ENCODE results near the gene DOCK9.

The DOCK9 gene

GRCh38 chr13:98997738-98998641, 20.1 kb upstream of the DOCK9 start:
- DNase-seq (ENCODE audit: extremely low read depth in 1 of 2, low read depth in 1 of 2): peak in 1 of 2 donors; percentile 28

- no peak for DNase-seq (ENCODE audit: extremely low read depth in 1 of 2, low read depth in 1 of 2)
Observed at GRCh38 chr13:98997011-98997730, 19.3 kb upstream of the DOCK9 start.

GRCh38 chr13:98996046-98996445, 18.2 kb upstream of the DOCK9 start:
- DNase-seq (ENCODE audit: extremely low read depth in 1 of 2, low read depth in 1 of 2): no peak

- no peak for DNase-seq (ENCODE audit: extremely low read depth in 1 of 2, low read depth in 1 of 2)
Observed at GRCh38 chr13:98994896-98995295, 17.0 kb upstream of the DOCK9 start.

DNA sequence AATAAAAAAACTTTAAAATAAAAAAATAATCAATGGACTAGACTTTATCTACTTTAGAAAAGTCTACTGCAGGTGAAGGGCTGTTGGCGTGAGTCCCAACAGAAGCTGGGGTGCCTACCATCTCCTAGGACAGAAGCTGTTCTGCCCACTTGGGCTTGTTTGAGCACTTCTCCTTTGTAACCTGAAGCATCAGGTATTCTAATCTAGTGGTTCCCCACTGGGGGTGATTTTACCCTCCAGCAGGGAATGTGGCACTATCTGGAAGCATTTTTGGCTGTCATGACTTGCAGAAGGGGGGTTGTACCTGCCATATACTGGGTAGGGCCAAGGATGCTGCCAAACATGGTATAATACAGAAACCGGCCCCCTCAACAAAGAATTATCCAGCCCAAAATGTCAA, 16.2 kb upstream of the DOCK9 start:
- no peak for DNase-seq (ENCODE audit: extremely low read depth in 1 of 2, low read depth in 1 of 2)

GRCh38 chr13:98992355-98992754, 14.5 kb upstream of the DOCK9 start:
- DNase-seq (ENCODE audit: extremely low read depth in 1 of 2, low read depth in 1 of 2): no peak

- DNase-seq (ENCODE audit: extremely low read depth in 1 of 2, low read depth in 1 of 2): no peak
Observed at GRCh38 chr13:98990701-98991100, 12.8 kb upstream of the DOCK9 start.

- no peak for DNase-seq (ENCODE audit: extremely low read depth in 1 of 2, low read depth in 1 of 2)
Observed at GRCh38 chr13:98989469-98990235, 11.8 kb upstream of the DOCK9 start.

- no peak for DNase-seq (ENCODE audit: extremely low read depth in 1 of 2, low read depth in 1 of 2)
Observed at GRCh38 chr13:98988780-98989179, 10.9 kb upstream of the DOCK9 start.

DNA sequence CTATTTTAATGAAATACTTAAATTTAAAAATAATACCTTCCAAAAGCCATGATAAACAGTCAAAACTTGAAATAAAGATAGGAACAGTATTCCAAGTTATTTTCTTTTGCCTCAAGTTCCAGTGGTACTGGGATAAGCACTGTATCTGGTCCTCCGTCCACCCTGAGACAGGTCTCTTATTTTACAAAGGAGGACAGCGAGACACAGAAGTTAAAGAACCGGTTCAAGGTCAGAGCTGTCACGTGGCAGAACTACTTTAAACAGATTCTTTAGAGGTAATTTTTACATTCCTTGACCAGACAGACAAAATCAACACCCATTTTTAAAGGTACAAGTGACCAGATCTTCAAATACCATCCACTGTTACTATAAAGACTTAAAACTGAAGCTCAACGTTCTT, 10.4 kb upstream of the DOCK9 start:
- no peak for DNase-seq (ENCODE audit: extremely low read depth in 1 of 2, low read depth in 1 of 2)

DNA sequence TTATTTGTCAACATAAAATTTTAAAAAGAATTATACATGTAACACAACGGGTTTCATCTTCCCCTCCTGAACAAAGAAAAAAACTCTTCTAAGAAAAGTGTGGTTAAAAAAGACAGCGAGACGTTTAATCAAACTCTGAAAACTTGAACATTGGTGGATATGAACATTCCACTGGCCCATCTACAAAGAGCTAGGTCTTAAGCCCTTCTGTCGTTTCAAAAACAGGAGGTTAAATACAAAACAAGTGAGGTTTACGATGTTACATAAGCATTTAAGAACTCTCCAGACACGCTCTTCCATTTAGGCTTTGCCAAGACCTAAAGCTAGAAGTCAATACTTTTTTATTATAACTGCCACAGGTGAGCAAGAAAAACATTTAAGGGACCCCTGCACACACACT, 9.4 kb upstream of the DOCK9 start:
- DNase-seq (ENCODE audit: extremely low read depth in 1 of 2, low read depth in 1 of 2): no peak

DNA sequence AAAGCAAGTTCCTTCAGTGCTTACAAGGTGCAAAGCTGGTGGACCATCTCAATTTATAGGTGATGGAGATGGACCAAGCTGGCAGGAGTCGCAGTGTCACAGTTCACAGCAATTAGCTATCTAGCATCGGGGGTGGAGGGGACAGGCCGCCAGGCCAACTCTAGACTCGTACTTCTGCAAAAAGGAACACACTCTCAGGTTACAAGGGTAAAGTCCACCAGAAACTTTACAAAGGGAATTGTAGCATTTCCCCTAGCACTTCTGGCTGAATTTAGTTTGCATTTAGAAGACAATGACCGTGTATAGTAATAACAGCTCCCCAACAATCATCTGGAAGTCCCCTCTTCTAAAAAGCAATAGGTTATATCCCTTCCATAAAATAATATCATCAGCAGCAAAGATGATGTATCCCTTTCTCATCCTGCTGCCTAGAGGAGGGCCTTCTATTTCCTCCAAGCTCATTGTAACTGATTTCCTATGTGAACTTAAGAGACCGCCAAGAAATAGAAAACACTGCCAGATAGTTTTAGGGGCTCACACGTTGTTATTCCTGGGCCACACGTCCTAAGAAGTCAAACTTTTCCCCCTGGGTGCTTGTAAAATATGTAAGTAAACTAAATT, 8.5 kb upstream of the DOCK9 start:
- no peak for DNase-seq (ENCODE audit: extremely low read depth in 1 of 2, low read depth in 1 of 2)

DNA sequence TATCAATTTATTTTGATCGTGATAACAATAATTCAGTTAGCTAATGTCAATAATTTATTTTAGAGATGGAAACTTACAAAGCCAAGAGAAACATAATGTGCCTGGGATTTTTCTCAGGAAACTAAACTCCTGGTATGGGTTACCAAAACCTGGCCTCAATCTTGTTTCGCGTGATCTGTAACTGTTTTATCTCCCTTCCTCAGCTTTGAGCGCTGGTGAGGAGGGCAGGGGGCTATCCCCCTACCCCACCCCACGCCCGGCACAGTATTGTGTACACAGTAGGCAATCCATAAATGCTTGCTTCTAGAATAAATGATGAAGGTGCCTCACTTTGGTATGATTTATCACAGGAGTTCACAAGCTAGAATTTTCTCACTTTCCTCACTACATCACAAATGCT, 7.7 kb upstream of the DOCK9 start:
- no peak for DNase-seq (ENCODE audit: extremely low read depth in 1 of 2, low read depth in 1 of 2)

DNA sequence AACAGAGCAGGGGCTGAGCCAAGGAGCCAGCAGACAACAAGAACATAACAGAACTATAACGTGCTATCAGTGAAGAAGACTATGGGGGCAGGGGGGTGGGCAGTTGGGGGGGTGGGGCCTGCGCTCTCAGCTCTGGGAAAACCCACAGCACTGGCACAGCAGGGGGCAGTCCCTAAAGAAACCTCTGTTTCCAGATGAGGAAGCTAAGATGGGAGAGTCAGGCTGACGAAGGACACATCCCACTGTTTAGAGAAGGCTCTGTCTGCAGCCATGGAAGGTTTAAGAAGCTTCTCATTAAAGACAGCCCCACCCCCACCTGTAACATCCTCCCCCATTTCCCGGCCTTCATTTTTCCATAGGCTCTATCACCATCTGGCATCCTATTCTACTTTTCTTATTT, 7.1 kb upstream of the DOCK9 start:
- DNase-seq (ENCODE audit: extremely low read depth in 1 of 2, low read depth in 1 of 2): no peak

DNA sequence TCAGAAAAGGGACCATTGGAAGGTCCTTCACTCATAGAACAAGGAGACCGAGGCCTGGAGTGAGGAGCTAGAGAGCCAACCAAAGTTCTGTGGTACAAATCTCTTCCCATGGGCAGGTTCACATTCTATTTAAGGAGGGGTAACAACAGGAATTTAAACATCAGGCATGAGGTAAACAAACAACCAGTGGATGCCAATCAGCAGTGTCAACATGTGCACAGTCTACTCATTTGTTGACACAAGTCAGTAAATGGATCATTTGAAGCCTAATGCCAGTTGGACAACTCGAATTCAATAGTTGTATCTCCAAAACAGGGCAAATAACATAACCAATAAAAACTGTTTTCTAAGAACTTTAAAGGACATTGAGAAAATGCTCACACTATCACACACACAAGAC, 6.3 kb upstream of the DOCK9 start:
- DNase-seq (ENCODE audit: extremely low read depth in 1 of 2, low read depth in 1 of 2): no peak

DNA sequence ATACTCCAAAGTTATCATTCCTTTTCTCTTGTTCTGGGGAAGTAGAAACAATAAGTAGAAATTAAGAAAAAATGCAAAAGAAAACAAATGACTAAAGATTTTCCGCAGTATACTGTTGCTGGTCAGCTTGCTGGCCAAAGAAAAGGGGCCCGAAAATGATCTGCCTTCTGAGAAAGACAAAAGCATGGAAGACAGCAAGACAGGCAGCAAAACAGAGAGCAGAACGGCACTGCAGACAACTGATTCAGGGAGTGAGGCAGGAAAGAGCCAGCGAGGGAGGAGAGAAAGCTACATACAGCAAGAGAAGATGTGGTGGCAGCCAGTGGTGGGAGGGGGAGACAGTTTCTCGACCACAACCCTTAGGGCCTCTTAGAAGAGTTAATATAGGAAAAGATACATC, 5.3 kb upstream of the DOCK9 start:
- no peak for DNase-seq (ENCODE audit: extremely low read depth in 1 of 2, low read depth in 1 of 2)

DNA sequence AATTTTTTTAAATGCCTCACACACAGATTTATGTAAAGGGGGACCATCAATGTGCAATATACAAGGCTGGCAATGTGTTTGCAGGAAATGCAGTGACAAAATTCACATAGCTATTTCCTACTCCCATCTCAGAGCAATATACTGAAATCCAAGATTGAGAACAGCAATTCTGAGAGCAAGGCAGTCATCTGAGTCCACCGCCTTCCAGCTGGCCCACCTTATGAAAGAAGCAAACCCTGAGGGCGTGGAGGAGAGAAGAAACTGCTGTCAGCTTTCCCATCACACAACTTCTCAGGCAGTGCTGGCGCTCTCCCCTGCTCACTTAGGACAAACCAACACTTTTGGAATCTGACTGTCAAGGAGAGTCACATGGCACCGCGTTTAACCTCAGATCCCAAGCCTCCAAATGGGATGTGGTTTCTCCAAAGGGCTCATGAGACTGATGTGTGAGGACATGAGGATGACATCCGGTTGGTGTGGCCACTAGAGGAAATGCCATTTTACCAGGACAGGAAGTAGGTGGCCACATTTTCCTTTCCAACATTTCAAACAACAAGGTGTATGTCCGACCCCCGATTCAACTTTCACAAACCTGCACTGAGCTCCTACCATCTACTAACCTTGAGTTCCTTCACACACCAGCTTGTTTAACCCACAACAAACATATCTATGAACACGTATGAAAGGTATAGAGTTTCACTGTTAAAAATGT, 3.7 kb upstream of the DOCK9 start:
- no peak for DNase-seq (ENCODE audit: extremely low read depth in 1 of 2, low read depth in 1 of 2)

DNA sequence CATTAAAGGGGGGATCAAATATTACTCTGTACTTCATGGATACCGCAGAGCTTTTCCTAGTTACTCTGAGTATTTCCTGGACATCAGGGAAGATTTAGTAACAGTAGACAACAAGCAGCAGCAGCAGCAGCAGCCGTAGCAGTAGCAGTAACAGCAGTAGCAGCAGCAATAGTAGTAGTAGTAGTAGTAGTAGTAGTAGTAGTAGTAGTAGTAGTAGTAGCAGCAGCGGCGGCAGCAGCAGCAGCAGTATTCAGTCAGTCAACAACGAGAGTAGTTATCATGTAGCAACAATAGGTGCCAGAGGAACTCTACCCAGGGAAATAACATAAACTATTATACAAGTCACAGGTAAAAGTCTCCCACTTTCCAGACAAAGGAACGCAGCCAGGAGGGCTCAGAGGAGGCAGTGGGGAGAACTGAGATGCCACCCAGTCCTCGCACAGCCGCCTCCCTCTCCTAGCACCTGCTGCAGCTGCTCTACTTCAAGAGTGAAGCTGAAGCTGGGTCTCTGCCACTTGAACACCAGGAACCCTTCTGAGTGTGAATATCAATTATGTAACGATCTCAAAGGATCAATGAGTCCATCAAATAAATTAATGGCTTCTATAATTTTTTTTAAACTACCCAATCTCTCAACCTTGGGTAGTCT, 1.3 kb upstream of the DOCK9 start:
- DNase-seq (ENCODE audit: extremely low read depth in 1 of 2, low read depth in 1 of 2): no peak

GRCh38 chr13:98978280-98978679, 416 bp upstream of the DOCK9 start:
- DNase-seq (ENCODE audit: extremely low read depth in 1 of 2, low read depth in 1 of 2): no peak

- DNase-seq (ENCODE audit: extremely low read depth in 1 of 2, low read depth in 1 of 2): no peak
Observed at GRCh38 chr13:98976941-98977340, 923 bp downstream of the DOCK9 start.
